ENCODE data around the gene SOCS1.

SOCS1 gene

GRCh38 chr16:11283820-11284248 lies 27.8 kb upstream of the SOCS1 start:
- DNase-seq, result no peak

GRCh38 chr16:11280616-11281522 lies 24.9 kb upstream of the SOCS1 start, which contains the start of gene PRM1:
Gene PRM1, minus strand, starts transcription at chr16:11281330. Its CDS starts 92 bp downstream, at chr16:11281238.
- no peak for DNase-seq

GRCh38 chr16:11278681-11279628 lies 23.0 kb upstream of the SOCS1 start:
- DNase-seq, result no peak

- DNase-seq, result no peak
Measured at GRCh38 chr16:11277607-11278337, 21.8 kb upstream of the SOCS1 start.

- no peak for DNase-seq
Measured at GRCh38 chr16:11276896-11277593, 21.0 kb upstream of the SOCS1 start.

GRCh38 chr16:11276143-11276895 lies 20.3 kb upstream of the SOCS1 start, which contains the start of gene PRM2:
Gene PRM2, minus strand, starts transcription at chr16:11276480. Its CDS starts 110 bp downstream, at chr16:11276370.
- no peak for DNase-seq

- no peak for DNase-seq
Measured at GRCh38 chr16:11274964-11275363, 19.0 kb upstream of the SOCS1 start.

GRCh38 chr16:11273721-11274324 lies 17.8 kb upstream of the SOCS1 start:
- DNase-seq, result no peak

GRCh38 chr16:11272921-11273720 lies 17.1 kb upstream of the SOCS1 start, which contains the start of gene PRM3:
Gene PRM3, minus strand, starts transcription at chr16:11273629. Its CDS starts 34 bp downstream, at chr16:11273595.
- DNase-seq, result no peak

GRCh38 chr16:11272484-11272883 lies 16.5 kb upstream of the SOCS1 start:
- DNase-seq, result no peak

- DNase-seq, result no peak
Measured at GRCh38 chr16:11271610-11272009, 15.6 kb upstream of the SOCS1 start.

GRCh38 chr16:11270602-11271162 lies 14.7 kb upstream of the SOCS1 start:
- no peak for DNase-seq

GRCh38 chr16:11268921-11269375 lies 12.9 kb upstream of the SOCS1 start, which contains the start of gene TNP2:
Gene TNP2, minus strand, starts transcription at chr16:11269325. Its CDS starts 63 bp downstream, at chr16:11269262.
- no peak for DNase-seq

GRCh38 chr16:11265124-11265523 lies 9.1 kb upstream of the SOCS1 start:
- DNase-seq, result no peak

GRCh38 chr16:11264155-11264832 lies 8.3 kb upstream of the SOCS1 start:
- DNase-seq, result no peak

- DNase-seq, result no peak
Measured at GRCh38 chr16:11263737-11264136, 7.7 kb upstream of the SOCS1 start.

- no peak for DNase-seq
Measured at GRCh38 chr16:11262915-11263314, 6.9 kb upstream of the SOCS1 start.

- no peak for DNase-seq
Measured at GRCh38 chr16:11260596-11260966, 4.6 kb upstream of the SOCS1 start.

All from midbrain (tissue), 1 donor.